HepG2 (cell line): ENCODE measurements around the gene ATG9A. TPM values are rescaled to one million over a fixed set of nuclear protein-coding genes. Genes with fewer than 3 reads are reported as not detected.

Experiments used
- ARNT2 ChIP-seq: sonication (generic); formaldehyde crosslinking; IDR thresholded peaks from 2 replicates; pipeline ENCODE4 v1.8.0; 2022; ENCODE audit warnings: mild to moderate bottlenecking, low read depth, missing genetic modification reagents, moderate library complexity
- CENPBD1 ChIP-seq: sonication (generic); formaldehyde crosslinking; IDR thresholded peaks from 2 replicates; pipeline ENCODE4 v1.8.0; 2022; ENCODE audit warnings: missing genetic modification reagents, low read depth, mild to moderate bottlenecking, borderline replicate concordance
- HNF4G ChIP-seq, 2 experiments: sonication (generic) in 1 of 2; formaldehyde crosslinking in 1 of 2; IDR thresholded peaks; 2 replicates each; pipeline versions ENCODE4 v1.4.0 to v1.6.1; 2011 to 2020; ENCODE audit warnings: borderline replicate concordance in 2 of 2, low read depth in 2 of 2, mild to moderate bottlenecking in 2 of 2, low read length in 1 of 2, missing genetic modification reagents in 1 of 2, moderate library complexity in 1 of 2
- KDM5B ChIP-seq: sonication (generic); formaldehyde crosslinking; IDR thresholded peaks from 2 replicates; pipeline ENCODE4 v1.4.0; 2020; ENCODE audit warnings: missing genetic modification reagents, mild to moderate bottlenecking, borderline replicate concordance
- NCOA1 ChIP-seq: sonication (generic); formaldehyde crosslinking; IDR thresholded peaks from 2 replicates; pipeline ENCODE4 v1.9.0; 2021; ENCODE audit warnings: missing genetic modification reagents
- NPAS2 ChIP-seq: sonication (generic); formaldehyde crosslinking; IDR thresholded peaks from 2 replicates; pipeline ENCODE4 v1.8.0; 2022; ENCODE audit warnings: mild to moderate bottlenecking, missing genetic modification reagents, borderline replicate concordance
- NR2F1 ChIP-seq, 2 experiments: fragments of 450-650 bp in 1 of 2; formaldehyde crosslinking in 1 of 2; IDR thresholded peaks; 2 replicates each; pipeline versions ENCODE4 v1.5.0 to v1.6.1; 2016 to 2020; ENCODE audit warnings: mild to moderate bottlenecking in 1 of 2, missing compliant biosample characterization in 1 of 2, missing genetic modification reagents in 1 of 2, moderate library complexity in 1 of 2
- REL ChIP-seq: sonication (generic); formaldehyde crosslinking; conservative IDR thresholded peaks from 2 replicates; pipeline ENCODE4 v1.8.0; 2022; ENCODE audit warnings: mild to moderate bottlenecking, missing genetic modification reagents, moderate library complexity
- SALL1 ChIP-seq: sonication (generic); formaldehyde crosslinking; IDR thresholded peaks from 2 replicates; pipeline ENCODE4 v1.8.0; 2022; ENCODE audit warnings: mild to moderate bottlenecking, missing genetic modification reagents
- SIN3A ChIP-seq: IDR thresholded peaks from 2 replicates; pipeline ENCODE4 v1.6.1; 2011; ENCODE audit warnings: low read depth, mild to moderate bottlenecking, control low read depth, low read length, borderline replicate concordance
- TERF1 ChIP-seq: sonication (generic); formaldehyde crosslinking; IDR thresholded peaks from 2 replicates; pipeline ENCODE4 v1.8.0; 2022; ENCODE audit warnings: mild to moderate bottlenecking, missing genetic modification reagents, moderate library complexity
- U2AF2 ChIP-seq: fragments of 200-400 bp; formaldehyde crosslinking; IDR thresholded peaks from 2 replicates; pipeline ENCODE4 v1.6.1; 2017; ENCODE audit warnings: low read depth, mild to moderate bottlenecking, low read length
- ZBTB26 ChIP-seq: IDR thresholded peaks from 2 replicates; pipeline ENCODE4 v1.6.1; 2016; ENCODE audit warnings: missing compliant biosample characterization, missing genetic modification reagents, borderline replicate concordance
- ZNF205 ChIP-seq: IDR thresholded peaks from 2 replicates; pipeline ENCODE4 v1.6.1; 2018; ENCODE audit warnings: missing biosample characterization, missing genetic modification reagents
- ZNF263 ChIP-seq: sonication (generic); formaldehyde crosslinking; IDR thresholded peaks from 2 replicates; pipeline ENCODE4 v1.4.0; 2020; ENCODE audit warnings: missing genetic modification reagents
- ZNF34 ChIP-seq: sonication (generic); formaldehyde crosslinking; IDR thresholded peaks from 2 replicates; pipeline ENCODE4 v1.4.0; 2020; ENCODE audit warnings: mild to moderate bottlenecking, missing genetic modification reagents, borderline replicate concordance
- ZNF446 ChIP-seq: sonication (generic); formaldehyde crosslinking; IDR thresholded peaks from 2 replicates; pipeline ENCODE4 v1.5.0; 2020; ENCODE audit warnings: mild to moderate bottlenecking, missing genetic modification reagents
- ZNF609 ChIP-seq: sonication (generic); formaldehyde crosslinking; IDR thresholded peaks from 2 replicates; pipeline ENCODE4 v1.4.0; 2020; ENCODE audit warnings: mild to moderate bottlenecking, missing genetic modification reagents, borderline replicate concordance
- ZNF615 ChIP-seq: sonication (generic); formaldehyde crosslinking; IDR thresholded peaks from 2 replicates; pipeline ENCODE4 v1.5.0; 2020; ENCODE audit warnings: mild to moderate bottlenecking, missing genetic modification reagents, borderline replicate concordance
- ZSCAN25 ChIP-seq: sonication (generic); formaldehyde crosslinking; IDR thresholded peaks from 2 replicates; pipeline ENCODE4 v1.8.0; 2022; ENCODE audit warnings: mild to moderate bottlenecking, missing genetic modification reagents
- polyA plus RNA-seq, 8 experiments: library from polyadenylated mRNA; depleted of rRNA in 3 of 8; stranded (reverse) in 7 of 8; unstranded in 1 of 8; fragments of >200 nt; fragmentation: Illumina TruSeq in 4 of 8; extraction: Trizol in 4 of 8; gene quantifications; 2 replicates each; pipeline versions ENCODE4 v1.2.1 to v1.2.3, GENCODE V29; 2011 to 2016; ENCODE audit warnings: low read depth in 4 of 8, missing spikeins in 1 of 8, mixed read lengths in 1 of 8; ENCODE audit not compliant: insufficient read depth in 1 of 8
- total RNA-seq, 5 experiments: library from RNA; depleted of rRNA; stranded (reverse); fragments of >200 nt; fragmentation: Illumina TruSeq; extraction: Trizol; gene quantifications; 2 replicates each; pipeline ENCODE4 v1.2.3, GENCODE V29; 2016; ENCODE audit warnings: low read depth in 1 of 5

Gene ATG9A
- total and polyA plus RNA-seq, 2 of the 13 experiments (the other 11 are each of a cell fraction or from before 2014, with no cell fraction given) = 35.0 to 131 TPM

GRCh38 chr2:219229305-219230058 lies at the start of gene ATG9A, which contains the start of gene ANKZF1 (continued):
- TF ChIP-seq REL (CRISPR knock-in tag) = no peak
- TF ChIP-seq ZNF263 (CRISPR knock-in tag) = peak; percentile 55; the same call in 1 of the 2 replicates
- no peak for TF ChIP-seq ZNF205 (CRISPR knock-in tag)
- TF ChIP-seq SIN3A = peak; percentile 93
- peak; percentile 69 for TF ChIP-seq ZNF609
- TF ChIP-seq NR2F1 (CRISPR knock-in tag; IDR thresholded peaks at IDR 0.05) = no peak
- TF ChIP-seq ARNT2 = peak; percentile 19; the same call in 1 of the 2 replicates
- TF ChIP-seq ZNF34 = peak; percentile 31
- TF ChIP-seq CENPBD1 (CRISPR knock-in tag) = no peak
- TF ChIP-seq ZBTB26 (CRISPR knock-in tag) = peak; percentile 42
- peak; percentile 75 for TF ChIP-seq SALL1 (CRISPR knock-in tag)
- peak; percentile 66; the same call in 1 of the 2 replicates for TF ChIP-seq ZSCAN25
- TF ChIP-seq ZNF446 (CRISPR knock-in tag) = peak; percentile 72; the same call in 1 of the 2 replicates
- no peak for TF ChIP-seq NCOA1
- no peak for TF ChIP-seq ZNF615 (CRISPR knock-in tag)
- TF ChIP-seq KDM5B (CRISPR knock-in tag) = peak; percentile 71
- TF ChIP-seq HNF4G (IDR thresholded peaks at IDR 0.05; ENCODE audit: borderline replicate concordance, low read depth, low read length) = 0 out of 2 replicates have a peak, but pooled peaks have one; percentile 39
- TF ChIP-seq HNF4G (CRISPR knock-in tag; IDR thresholded peaks at IDR 0.05; ENCODE audit: borderline replicate concordance, low read depth) = no peak
- TF ChIP-seq TERF1 (CRISPR knock-in tag) = no peak
- TF ChIP-seq NPAS2 (CRISPR knock-in tag) = no peak
- no peak; the same call in 1 of the 2 replicates for TF ChIP-seq U2AF2
